H9 (cell line): ENCODE results near the gene ZNF813. TPM values are rescaled to one million over a fixed set of nuclear protein-coding genes. Genes with fewer than 3 reads are reported as not detected.
"Not testable (repeated sequence)": the region's sequence is repeated elsewhere in the genome, so short reads cannot be mapped to it uniquely, and the experiment has no call there.

ENCODE experiments used
- DNase-seq: peaks from one replicate; pipeline ENCODE4 v3.0.0-alpha.2; 2017
- H2AFZ ChIP-seq: one replicate; pipeline ENCODE4 v1.6.1; 2013; ENCODE audit warnings: mild to moderate bottlenecking, low read length, control low read depth, moderate library complexity
- H2AK5ac ChIP-seq: 2 replicates; pipeline ENCODE4 v1.6.1; 2013; ENCODE audit warnings: low read length, control low read depth, mixed read lengths; ENCODE audit not compliant: insufficient read length
- H2BK120ac ChIP-seq: one replicate; pipeline ENCODE4 v1.6.1; 2013; ENCODE audit warnings: low read depth, mild to moderate bottlenecking, low read length, control low read depth, inconsistent platforms; ENCODE audit not compliant: poor library complexity, severe bottlenecking
- H2BK12ac ChIP-seq: 2 replicates; pipeline ENCODE4 v1.6.1; 2013; ENCODE audit warnings: low read length, control low read depth, mixed read lengths, low read depth; ENCODE audit not compliant: insufficient read length
- H2BK15ac ChIP-seq: 2 replicates; pipeline ENCODE4 v1.6.1; 2013; ENCODE audit warnings: low read depth, low read length, control low read depth
- H2BK20ac ChIP-seq: one replicate; pipeline ENCODE4 v1.6.1; 2013; ENCODE audit warnings: low read depth, mild to moderate bottlenecking, low read length, control low read depth, inconsistent platforms; ENCODE audit not compliant: poor library complexity, severe bottlenecking
- H2BK5ac ChIP-seq: 2 replicates; pipeline ENCODE4 v1.6.1; 2013; ENCODE audit warnings: low read length, control low read depth, mixed read lengths; ENCODE audit not compliant: insufficient read length
- H3K14ac ChIP-seq: 2 replicates; pipeline ENCODE4 v1.6.1; 2013; ENCODE audit warnings: low read length, control low read depth; ENCODE audit not compliant: insufficient read depth
- H3K18ac ChIP-seq: 2 replicates; pipeline ENCODE4 v1.6.1; 2013; ENCODE audit warnings: low read depth, mild to moderate bottlenecking, mixed read lengths, low read length, control low read depth; ENCODE audit not compliant: insufficient read length
- H3K23ac ChIP-seq: 2 replicates; pipeline ENCODE4 v1.6.1; 2013; ENCODE audit warnings: low read length, control low read depth, mixed read lengths, low read depth; ENCODE audit not compliant: insufficient read length
- H3K23me2 ChIP-seq: 2 replicates; pipeline ENCODE4 v1.6.1; 2013; ENCODE audit warnings: low read depth, mild to moderate bottlenecking, mixed read lengths, low read length, control low read depth; ENCODE audit not compliant: insufficient read length, poor library complexity, severe bottlenecking
- H3K27ac ChIP-seq: 2 replicates; pipeline ENCODE4 v1.5.1; 2013; ENCODE audit warnings: low read length, control low read depth, mixed read lengths, low read depth; ENCODE audit not compliant: insufficient read length
- H3K27me3 ChIP-seq: 2 replicates; pipeline ENCODE4 v1.6.1; 2013; ENCODE audit warnings: low read length, control low read depth, inconsistent platforms; ENCODE audit not compliant: insufficient read depth
- H3K4ac ChIP-seq: 2 replicates; pipeline ENCODE4 v1.6.1; 2013; ENCODE audit warnings: low read depth, mild to moderate bottlenecking, control low read depth, inconsistent platforms, low read length, moderate library complexity
- H3K4me1 ChIP-seq: 2 replicates; pipeline ENCODE4 v1.6.1; 2013; ENCODE audit warnings: low read length, control low read depth, inconsistent platforms; ENCODE audit not compliant: insufficient read depth
- H3K4me2 ChIP-seq: 2 replicates; pipeline ENCODE4 v1.6.1; 2013; ENCODE audit warnings: low read length, control low read depth, mixed read lengths; ENCODE audit not compliant: insufficient read length, insufficient read depth
- H3K56ac ChIP-seq: 2 replicates; pipeline ENCODE4 v1.6.1; 2013; ENCODE audit warnings: low read depth, mild to moderate bottlenecking, mixed read lengths, low read length, control low read depth; ENCODE audit not compliant: insufficient read length
- H3K79me1 ChIP-seq: 2 replicates; pipeline ENCODE4 v1.6.1; 2013; ENCODE audit warnings: low read depth, mild to moderate bottlenecking, moderate library complexity, low read length, control low read depth, inconsistent platforms; ENCODE audit not compliant: insufficient read depth, poor library complexity, severe bottlenecking
- H3K79me2 ChIP-seq: 2 replicates; pipeline ENCODE4 v1.6.1; 2013; ENCODE audit warnings: low read length, control low read depth, inconsistent platforms; ENCODE audit not compliant: insufficient read depth
- H3K9ac ChIP-seq: 2 replicates; pipeline ENCODE4 v1.6.1; 2013; ENCODE audit warnings: low read length, control low read depth, mixed read lengths; ENCODE audit not compliant: insufficient read length; ENCODE audit errors: extremely low read depth
- H3K9me3 ChIP-seq: one replicate; pipeline ENCODE4 v1.6.1; 2013; ENCODE audit warnings: low read depth, low read length, inconsistent platforms; ENCODE audit not compliant: control insufficient read depth
- H3T11ph ChIP-seq: one replicate; pipeline ENCODE4 v1.6.1; 2013; ENCODE audit warnings: mild to moderate bottlenecking, low read length, control low read depth, inconsistent platforms
- H4K20me1 ChIP-seq: one replicate; pipeline ENCODE4 v1.6.1; 2013; ENCODE audit not compliant: control insufficient read depth, insufficient read length, insufficient read depth
- H4K5ac ChIP-seq: 2 replicates; pipeline ENCODE4 v1.6.1; 2013; ENCODE audit warnings: low read depth, mild to moderate bottlenecking, mixed read lengths, low read length, control low read depth; ENCODE audit not compliant: insufficient read length
- H4K8ac ChIP-seq: replicated peaks from 2 replicates; pipeline ENCODE4 v1.6.1; 2013; ENCODE audit warnings: low read length, control low read depth, mixed read lengths, low read depth; ENCODE audit not compliant: insufficient read length
- H4K91ac ChIP-seq: 2 replicates; pipeline ENCODE4 v1.6.1; 2013; ENCODE audit warnings: low read depth, mild to moderate bottlenecking, moderate library complexity, mixed read lengths, low read length, control low read depth; ENCODE audit not compliant: insufficient read length
- H3K27ac Mint-ChIP-seq, 3 experiments: 2 replicates in 2 of 3; 3 replicates in 1 of 3; pipeline ENCODE4 v1.8.0; 2020 to 2021; ENCODE audit warnings: mixed read lengths in 3 of 3, mild to moderate bottlenecking in 1 of 3, moderate library complexity in 1 of 3
- H3K27me3 Mint-ChIP-seq: 2 replicates; pipeline ENCODE4 v1.8.0; 2021; ENCODE audit warnings: low read depth, mild to moderate bottlenecking, moderate library complexity, mixed read lengths
- H3K36me3 Mint-ChIP-seq, 3 experiments: 2 replicates in 2 of 3; 3 replicates in 1 of 3; pipeline ENCODE4 v1.8.0; 2020 to 2021; ENCODE audit warnings: low read depth in 3 of 3, mixed read lengths in 3 of 3; ENCODE audit not compliant: insufficient read depth in 1 of 3
- H3K4me1 Mint-ChIP-seq, 2 experiments: 2 replicates each; pipeline ENCODE4 v1.8.0; 2020; ENCODE audit warnings: mixed read lengths in 2 of 2
- H3K4me3 Mint-ChIP-seq, 2 experiments: 2 replicates in 1 of 2; 3 replicates in 1 of 2; pipeline ENCODE4 v1.8.0; 2020 to 2021; ENCODE audit warnings: mild to moderate bottlenecking in 2 of 2, mixed read lengths in 2 of 2, moderate library complexity in 1 of 2
- H3K9me3 Mint-ChIP-seq, 2 experiments: 2 replicates in 1 of 2; 3 replicates in 1 of 2; pipeline ENCODE4 v1.8.0; 2020; ENCODE audit warnings: mild to moderate bottlenecking in 2 of 2, mixed read lengths in 2 of 2, moderate library complexity in 1 of 2
- WGBS: extraction: QIAGEN DNeasy Blood & Tissue Kit; methylation state at CpG from one replicate; pipeline ENCODE4 v1.1.7; 2013; ENCODE audit warnings: missing lambda C conversion rate, low lambda C conversion rate, mixed read lengths; ENCODE audit not compliant: insufficient read length; ENCODE audit errors: extremely low coverage; 5-methylcytosine and 5-hydroxymethylcytosine counted together
- total RNA-seq: library from RNA; stranded (reverse); gene quantifications from 2 replicates; pipeline ENCODE4 v1.2.1, GENCODE V29; 2021

The ZNF813 gene
- total RNA-seq, 1 experiment from 2014 or later = 17.3 TPM

GRCh38 chr19:53503671-53504364, 36.3 kb downstream of the ZNF813 start:
- Mint-ChIP-seq H3K4me1 (peaks cover 17 to 28% of the 10 kb centered on the region in 2 experiments), H3K4me3 (peak overlapping the region in 1 of 2 experiments; percentile 46; a peak in 2 of 5 replicates)
- not testable (repeated sequence) for H2AK5ac ChIP-seq, H3K27ac ChIP-seq, H3K79me1 ChIP-seq, H3K79me2 ChIP-seq, H4K8ac ChIP-seq, H2BK12ac ChIP-seq, H3K4me1 ChIP-seq, H3K23me2 ChIP-seq, H3K27me3 Mint-ChIP-seq, H2BK20ac ChIP-seq, H3K27ac Mint-ChIP-seq, H3K9ac ChIP-seq, H2AFZ ChIP-seq, H3K23ac ChIP-seq, H2BK15ac ChIP-seq, H4K20me1 ChIP-seq, H3K9me3 Mint-ChIP-seq, H3K27me3 ChIP-seq, H2BK120ac ChIP-seq, H4K5ac ChIP-seq, H3K56ac ChIP-seq, H3T11ph ChIP-seq, H4K91ac ChIP-seq, H3K9me3 ChIP-seq, H3K36me3 Mint-ChIP-seq, H3K14ac ChIP-seq, H3K18ac ChIP-seq, H3K4ac ChIP-seq, H2BK5ac ChIP-seq
- DNase-seq = peak; percentile 49
- no CpG with 5 or more reads among the region's 14 CpGs for WGBS
- H3K4me2 ChIP-seq = peak overlapping the region; percentile 42
